HepG2 (cell line): ENCODE data around the gene BCAS1. TPM values are rescaled to one million over a fixed set of nuclear protein-coding genes. Genes with fewer than 3 reads are reported as not detected.

Source experiments
- ATF2 ChIP-seq: sonication (generic); formaldehyde crosslinking; IDR thresholded peaks from 2 replicates; pipeline ENCODE4 v1.4.0; 2020; ENCODE audit warnings: missing genetic modification reagents
- HOXA9 ChIP-seq: sonication (generic); formaldehyde crosslinking; IDR thresholded peaks from 2 replicates; pipeline ENCODE4 v1.8.1; 2022; ENCODE audit warnings: missing genetic modification reagents, mild to moderate bottlenecking, moderate library complexity, borderline replicate concordance
- PITX1 ChIP-seq: sonication (generic); formaldehyde crosslinking; IDR thresholded peaks from 2 replicates; pipeline ENCODE4 v1.5.1; 2020; ENCODE audit warnings: mild to moderate bottlenecking, missing genetic modification reagents
- RELA ChIP-seq: sonication (generic); formaldehyde crosslinking; IDR thresholded peaks from 2 replicates; pipeline ENCODE4 v1.4.0; 2020; ENCODE audit warnings: missing genetic modification reagents
- TGIF2 ChIP-seq: IDR thresholded peaks from 2 replicates; pipeline ENCODE4 v1.6.1; 2016; ENCODE audit warnings: control low read depth, missing compliant biosample characterization
- WIZ ChIP-seq: sonication (generic); formaldehyde crosslinking; IDR thresholded peaks from 2 replicates; pipeline ENCODE4 v1.5.1; 2020; ENCODE audit warnings: mild to moderate bottlenecking, missing genetic modification reagents
- ZBTB7B ChIP-seq: sonication (generic); formaldehyde crosslinking; IDR thresholded peaks from 2 replicates; pipeline ENCODE4 v1.4.0; 2020; ENCODE audit warnings: missing genetic modification reagents
- ZC3H4 ChIP-seq: sonication (generic); formaldehyde crosslinking; IDR thresholded peaks from 2 replicates; pipeline ENCODE4 v1.4.0; 2020; ENCODE audit warnings: missing genetic modification reagents, borderline replicate concordance
- ZNF34 ChIP-seq: sonication (generic); formaldehyde crosslinking; IDR thresholded peaks from 2 replicates; pipeline ENCODE4 v1.4.0; 2020; ENCODE audit warnings: mild to moderate bottlenecking, missing genetic modification reagents, borderline replicate concordance
- ZNF441 ChIP-seq: sonication (generic); formaldehyde crosslinking; IDR thresholded peaks from 2 replicates; pipeline ENCODE4 v1.7.0; 2021; ENCODE audit warnings: missing genetic modification reagents, borderline replicate concordance
- ZNF543 ChIP-seq: sonication (generic); formaldehyde crosslinking; IDR thresholded peaks from 2 replicates; pipeline ENCODE4 v1.4.0; 2020; ENCODE audit warnings: mild to moderate bottlenecking, missing genetic modification reagents
- ZNF703 ChIP-seq: sonication (generic); formaldehyde crosslinking; IDR thresholded peaks from 2 replicates; pipeline ENCODE4 v1.5.1; 2020; ENCODE audit warnings: missing genetic modification reagents, mild to moderate bottlenecking, moderate library complexity, borderline replicate concordance
- ZNF775 ChIP-seq: sonication (generic); formaldehyde crosslinking; IDR thresholded peaks from 2 replicates; pipeline ENCODE4 v1.4.0; 2020; ENCODE audit warnings: missing genetic modification reagents, mild to moderate bottlenecking, moderate library complexity, borderline replicate concordance
- polyA plus RNA-seq, 8 experiments: library from polyadenylated mRNA; depleted of rRNA in 3 of 8; stranded (reverse) in 7 of 8; unstranded in 1 of 8; fragments of >200 nt; fragmentation: Illumina TruSeq in 4 of 8; extraction: Trizol in 4 of 8; gene quantifications; 2 replicates each; pipeline versions ENCODE4 v1.2.1 to v1.2.3, GENCODE V29; 2011 to 2016; ENCODE audit warnings: low read depth in 4 of 8, missing spikeins in 1 of 8, mixed read lengths in 1 of 8; ENCODE audit not compliant: insufficient read depth in 1 of 8
- total RNA-seq, 5 experiments: library from RNA; depleted of rRNA; stranded (reverse); fragments of >200 nt; fragmentation: Illumina TruSeq; extraction: Trizol; gene quantifications; 2 replicates each; pipeline ENCODE4 v1.2.3, GENCODE V29; 2016; ENCODE audit warnings: low read depth in 1 of 5
- TF ChIP-seq, protein P1 (sequence below): sonication (generic); formaldehyde crosslinking; IDR thresholded peaks from 2 replicates; pipeline ENCODE4 v1.4.0; 2020; ENCODE audit warnings: missing genetic modification reagents, borderline replicate concordance
- TF ChIP-seq, protein P2 (sequence below): sonication (generic); formaldehyde crosslinking; IDR thresholded peaks from 2 replicates; pipeline ENCODE4 v1.4.0; 2020; ENCODE audit warnings: mild to moderate bottlenecking, missing genetic modification reagents
- TF ChIP-seq, protein P3 (sequence below): sonication (generic); formaldehyde crosslinking; conservative IDR thresholded peaks from 2 replicates; pipeline ENCODE4 v1.8.0; 2022; ENCODE audit warnings: mild to moderate bottlenecking, moderate library complexity, missing genetic modification reagents
- TF ChIP-seq, protein P4 (sequence below): sonication (generic); formaldehyde crosslinking; IDR thresholded peaks from 2 replicates; pipeline ENCODE4 v1.4.0; 2020; ENCODE audit warnings: missing genetic modification reagents; ENCODE audit errors: not compliant biosample characterization
- TF ChIP-seq, protein P5 (sequence below): sonication (generic); formaldehyde crosslinking; IDR thresholded peaks from 2 replicates; pipeline ENCODE4 v1.8.0; 2022; ENCODE audit warnings: mild to moderate bottlenecking, missing genetic modification reagents

BCAS1 gene
- total and polyA plus RNA-seq, 2 of the 13 experiments (the other 11 are each of a cell fraction or from before 2014, with no cell fraction given) = 0.55 to 0.91 TPM

- TF ChIP-seq, protein P1, sequence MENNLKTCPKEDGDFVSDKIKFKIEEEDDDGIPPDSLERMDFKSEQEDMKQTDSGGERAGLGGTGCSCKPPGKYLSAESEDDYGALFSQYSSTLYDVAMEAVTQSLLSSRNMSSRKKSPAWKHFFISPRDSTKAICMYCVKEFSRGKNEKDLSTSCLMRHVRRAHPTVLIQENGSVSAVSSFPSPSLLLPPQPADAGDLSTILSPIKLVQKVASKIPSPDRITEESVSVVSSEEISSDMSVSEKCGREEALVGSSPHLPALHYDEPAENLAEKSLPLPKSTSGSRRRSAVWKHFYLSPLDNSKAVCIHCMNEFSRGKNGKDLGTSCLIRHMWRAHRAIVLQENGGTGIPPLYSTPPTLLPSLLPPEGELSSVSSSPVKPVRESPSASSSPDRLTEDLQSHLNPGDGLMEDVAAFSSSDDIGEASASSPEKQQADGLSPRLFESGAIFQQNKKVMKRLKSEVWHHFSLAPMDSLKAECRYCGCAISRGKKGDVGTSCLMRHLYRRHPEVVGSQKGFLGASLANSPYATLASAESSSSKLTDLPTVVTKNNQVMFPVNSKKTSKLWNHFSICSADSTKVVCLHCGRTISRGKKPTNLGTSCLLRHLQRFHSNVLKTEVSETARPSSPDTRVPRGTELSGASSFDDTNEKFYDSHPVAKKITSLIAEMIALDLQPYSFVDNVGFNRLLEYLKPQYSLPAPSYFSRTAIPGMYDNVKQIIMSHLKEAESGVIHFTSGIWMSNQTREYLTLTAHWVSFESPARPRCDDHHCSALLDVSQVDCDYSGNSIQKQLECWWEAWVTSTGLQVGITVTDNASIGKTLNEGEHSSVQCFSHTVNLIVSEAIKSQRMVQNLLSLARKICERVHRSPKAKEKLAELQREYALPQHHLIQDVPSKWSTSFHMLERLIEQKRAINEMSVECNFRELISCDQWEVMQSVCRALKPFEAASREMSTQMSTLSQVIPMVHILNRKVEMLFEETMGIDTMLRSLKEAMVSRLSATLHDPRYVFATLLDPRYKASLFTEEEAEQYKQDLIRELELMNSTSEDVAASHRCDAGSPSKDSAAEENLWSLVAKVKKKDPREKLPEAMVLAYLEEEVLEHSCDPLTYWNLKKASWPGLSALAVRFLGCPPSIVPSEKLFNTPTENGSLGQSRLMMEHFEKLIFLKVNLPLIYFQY (CRISPR knock-in tag) = no peak
- no peak for TF ChIP-seq RELA
- TF ChIP-seq HOXA9 (CRISPR knock-in tag) = no peak
- TF ChIP-seq ZC3H4 = no peak
- TF ChIP-seq ZNF703 (CRISPR knock-in tag) = no peak
- TF ChIP-seq, protein P2, sequence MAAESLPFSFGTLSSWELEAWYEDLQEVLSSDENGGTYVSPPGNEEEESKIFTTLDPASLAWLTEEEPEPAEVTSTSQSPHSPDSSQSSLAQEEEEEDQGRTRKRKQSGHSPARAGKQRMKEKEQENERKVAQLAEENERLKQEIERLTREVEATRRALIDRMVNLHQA (CRISPR knock-in tag) = no peak
- TF ChIP-seq ZNF441 (CRISPR knock-in tag) = no peak
- TF ChIP-seq ZBTB7B = no peak
- TF ChIP-seq PITX1 (CRISPR knock-in tag) = no peak
- no peak for TF ChIP-seq ZNF543 (CRISPR knock-in tag)
- TF ChIP-seq TGIF2 (CRISPR knock-in tag) = no peak
- TF ChIP-seq ZNF775 = no peak
- no peak for TF ChIP-seq ZNF34 (CRISPR knock-in tag)
- TF ChIP-seq WIZ (CRISPR knock-in tag) = no peak
- TF ChIP-seq, protein P3, sequence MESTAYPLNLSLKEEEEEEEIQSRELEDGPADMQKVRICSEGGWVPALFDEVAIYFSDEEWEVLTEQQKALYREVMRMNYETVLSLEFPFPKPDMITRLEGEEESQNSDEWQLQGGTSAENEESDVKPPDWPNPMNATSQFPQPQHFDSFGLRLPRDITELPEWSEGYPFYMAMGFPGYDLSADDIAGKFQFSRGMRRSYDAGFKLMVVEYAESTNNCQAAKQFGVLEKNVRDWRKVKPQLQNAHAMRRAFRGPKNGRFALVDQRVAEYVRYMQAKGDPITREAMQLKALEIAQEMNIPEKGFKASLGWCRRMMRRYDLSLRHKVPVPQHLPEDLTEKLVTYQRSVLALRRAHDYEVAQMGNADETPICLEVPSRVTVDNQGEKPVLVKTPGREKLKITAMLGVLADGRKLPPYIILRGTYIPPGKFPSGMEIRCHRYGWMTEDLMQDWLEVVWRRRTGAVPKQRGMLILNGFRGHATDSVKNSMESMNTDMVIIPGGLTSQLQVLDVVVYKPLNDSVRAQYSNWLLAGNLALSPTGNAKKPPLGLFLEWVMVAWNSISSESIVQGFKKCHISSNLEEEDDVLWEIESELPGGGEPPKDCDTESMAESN = no peak
- TF ChIP-seq, protein P4, sequence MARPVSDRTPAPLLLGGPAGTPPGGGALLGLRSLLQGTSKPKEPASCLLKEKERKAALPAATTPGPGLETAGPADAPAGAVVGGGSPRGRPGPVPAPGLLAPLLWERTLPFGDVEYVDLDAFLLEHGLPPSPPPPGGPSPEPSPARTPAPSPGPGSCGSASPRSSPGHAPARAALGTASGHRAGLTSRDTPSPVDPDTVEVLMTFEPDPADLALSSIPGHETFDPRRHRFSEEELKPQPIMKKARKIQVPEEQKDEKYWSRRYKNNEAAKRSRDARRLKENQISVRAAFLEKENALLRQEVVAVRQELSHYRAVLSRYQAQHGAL (CRISPR knock-in tag) = no peak
- no peak for TF ChIP-seq ATF2 (CRISPR knock-in tag)
- TF ChIP-seq, protein P5, sequence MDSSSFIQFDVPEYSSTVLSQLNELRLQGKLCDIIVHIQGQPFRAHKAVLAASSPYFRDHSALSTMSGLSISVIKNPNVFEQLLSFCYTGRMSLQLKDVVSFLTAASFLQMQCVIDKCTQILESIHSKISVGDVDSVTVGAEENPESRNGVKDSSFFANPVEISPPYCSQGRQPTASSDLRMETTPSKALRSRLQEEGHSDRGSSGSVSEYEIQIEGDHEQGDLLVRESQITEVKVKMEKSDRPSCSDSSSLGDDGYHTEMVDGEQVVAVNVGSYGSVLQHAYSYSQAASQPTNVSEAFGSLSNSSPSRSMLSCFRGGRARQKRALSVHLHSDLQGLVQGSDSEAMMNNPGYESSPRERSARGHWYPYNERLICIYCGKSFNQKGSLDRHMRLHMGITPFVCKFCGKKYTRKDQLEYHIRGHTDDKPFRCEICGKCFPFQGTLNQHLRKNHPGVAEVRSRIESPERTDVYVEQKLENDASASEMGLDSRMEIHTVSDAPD = no peak
Observed at GRCh38 chr20:53916173-53916512, 154.3 kb downstream of the BCAS1 start (continued).
